AG04449 (cell line): ENCODE measurements around the gene TMEM130.

Experiments
- CTCF ChIA-PET: fragments of 350-600 bp; formaldehyde crosslinking; extraction: SDS; loops from one replicate; lab custom pipeline; 2021; ENCODE audit warnings: antibody characterized with exemption; lab: Yijun Ruan, JAX
- POLR2A ChIA-PET: fragments of 400-600, 350-600 bp; formaldehyde crosslinking; extraction: SDS; loops from one replicate; lab custom pipeline; 2020; ENCODE audit warnings: antibody characterized with exemption, inconsistent platforms; lab: Yijun Ruan, JAX
- DNase-seq: peaks from one replicate; pipeline ENCODE4 v3.0.0-alpha.2; 2010; ENCODE audit warnings: low read depth, low spot score
- H3K4me3 ChIP-seq: 2 replicates; pipeline ENCODE4 v1.5.1; 2011; ENCODE audit warnings: low read depth, mild to moderate bottlenecking, control low read depth, low read length
- CTCF ChIP-seq: IDR thresholded peaks from one replicate; pipeline ENCODE4 v1.5.1; 2011; ENCODE audit warnings: mild to moderate bottlenecking, moderate library complexity, low read length, control low read depth, inconsistent platforms; ENCODE audit not compliant: insufficient read depth; ENCODE audit errors: missing control alignments

The TMEM130 gene

GRCh38 chr7:98909487-98909886, 39.7 kb upstream of the TMEM130 start:
- no peak for TF ChIP-seq CTCF
- CTCF ChIA-PET, result interaction anchor here (1.4 kb wide), 1 partner anchor 78 kb away, joined by 3 read pairs; no protein-coding TSS in a partner anchor
- POLR2A ChIA-PET, result no interaction called here
- DNase-seq, result no peak
- no peak overlapping the region for H3K4me3 ChIP-seq

GRCh38 chr7:98908585-98908984, 38.8 kb upstream of the TMEM130 start:
- no peak for TF ChIP-seq CTCF
- no peak for DNase-seq
- no peak overlapping the region for H3K4me3 ChIP-seq
- ChIA-PET CTCF (interaction anchor here (1.0 kb wide), 1 partner anchor 29 kb away, joined by 4 read pairs; no protein-coding TSS in a partner anchor), POLR2A (no interaction called here)

- ChIA-PET CTCF (no interaction called here), POLR2A (no interaction called here)
- no peak for TF ChIP-seq CTCF
- no peak for DNase-seq
- no peak overlapping the region for H3K4me3 ChIP-seq
These were observed 37.8 kb upstream of the TMEM130 start for GRCh38 chr7:98907570-98907969.

GRCh38 chr7:98903246-98903645, 33.4 kb upstream of the TMEM130 start:
- H3K4me3 ChIP-seq, result no peak overlapping the region
- POLR2A ChIA-PET, result no interaction called here
- TF ChIP-seq CTCF, result no peak
- no peak for DNase-seq
- CTCF ChIA-PET, result interaction anchor here (1.9 to 3.0 kb wide), 2 partner anchors 11 to 24 kb away, joined by 6 to 12 read pairs; partner anchors contain the start of gene TRRAP

GRCh38 chr7:98902523-98902922, 32.7 kb upstream of the TMEM130 start:
- CTCF ChIA-PET, result interaction anchor here (1.9 to 3.0 kb wide), 2 partner anchors 12 to 24 kb away, joined by 6 to 12 read pairs; partner anchors contain the start of gene TRRAP
- POLR2A ChIA-PET, result no interaction called here
- no peak for DNase-seq

GRCh38 chr7:98900815-98901214, 31.0 kb upstream of the TMEM130 start:
- no peak for TF ChIP-seq CTCF
- CTCF ChIA-PET, result interaction anchor here (3.0 kb wide), 1 partner anchor 22 kb away, joined by 12 read pairs; the partner anchor contains the start of gene TRRAP

More at GRCh38 chr7:98902523-98902922, 32.7 kb upstream of the TMEM130 start:
- H3K4me3 ChIP-seq, result no peak overlapping the region
- TF ChIP-seq CTCF, result no peak

More at GRCh38 chr7:98900815-98901214, 31.0 kb upstream of the TMEM130 start:
- POLR2A ChIA-PET, result no interaction called here
- DNase-seq, result no peak
- H3K4me3 ChIP-seq, result no peak overlapping the region
